ENCODE data around the gene VDAC1.
"Not testable (repeated sequence)": the region's sequence is repeated elsewhere in the genome, so short reads cannot be mapped to it uniquely, and the experiment has no call there.

Gene VDAC1

DNA sequence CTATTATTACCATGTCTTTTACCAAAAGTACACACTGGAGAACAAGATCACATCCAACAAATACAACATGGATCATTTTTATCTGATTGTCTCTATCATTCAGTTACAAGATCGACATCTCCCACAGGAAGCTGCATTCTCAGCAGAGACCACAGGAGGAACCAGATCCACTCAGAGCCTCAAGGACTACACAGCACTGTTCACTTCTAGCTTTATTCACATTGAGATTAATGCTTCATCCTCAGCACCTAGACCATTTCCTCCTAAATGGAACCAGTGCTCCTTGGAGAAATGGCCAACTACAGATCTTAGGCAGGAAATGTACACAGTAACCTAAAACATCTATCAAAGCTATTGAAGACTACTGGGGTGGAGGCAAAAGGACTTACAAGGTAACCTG lies 23.1 kb downstream of the VDAC1 start:
- Histone ChIP-seq H3K27me3 (ENCODE audit: control insufficient read depth, insufficient read depth, low read length, poor library complexity, severe bottlenecking) (no peaks in the 10 kb centered on the region), H3K36me3 (ENCODE audit: control insufficient read depth, insufficient read depth, low read length) (peaks cover 12% of the 10 kb centered on the region), H3K27ac (ENCODE audit: insufficient read depth, low read depth, low read length, poor library complexity, severe bottlenecking) (no peak overlapping the region), H3K4me1 (ENCODE audit: control insufficient read depth, insufficient read depth, low read length) (no peaks in the 10 kb centered on the region), H3K4me3 (ENCODE audit: insufficient read depth, low read depth, low read length) (no peak overlapping the region), H3K9me3 (ENCODE audit: control insufficient read depth, low read length) (no peaks in the 10 kb centered on the region)
- WGBS, 2 experiments, result 97% methylated on average over 1 of the region's 1 CpG

DNA sequence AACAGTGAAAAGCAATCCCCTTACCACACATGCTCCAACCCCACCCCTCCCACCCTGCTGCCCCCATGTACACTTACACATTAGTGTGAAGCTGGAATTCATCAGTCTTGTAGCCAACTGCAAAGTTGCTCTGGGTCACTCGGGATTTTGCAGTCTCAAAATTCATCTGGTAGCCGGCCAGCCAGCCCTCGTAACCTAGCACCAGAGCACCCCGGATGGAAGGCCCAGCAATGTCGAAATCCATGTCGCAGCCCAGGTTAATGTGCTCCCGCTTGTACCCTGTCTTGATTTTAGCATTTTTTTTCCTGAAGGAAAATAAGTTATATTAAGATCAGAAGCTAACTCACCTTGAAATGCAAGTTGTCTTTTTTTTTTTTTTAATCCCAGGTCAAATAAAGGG lies 24.1 kb downstream of the VDAC1 start:
- 96% methylated on average over 7 of the region's 7 CpGs for WGBS, 2 experiments
- peaks cover 9% of the 10 kb centered on the region for H3K36me3 ChIP-seq (ENCODE audit: control insufficient read depth, insufficient read depth, low read length)

DNA sequence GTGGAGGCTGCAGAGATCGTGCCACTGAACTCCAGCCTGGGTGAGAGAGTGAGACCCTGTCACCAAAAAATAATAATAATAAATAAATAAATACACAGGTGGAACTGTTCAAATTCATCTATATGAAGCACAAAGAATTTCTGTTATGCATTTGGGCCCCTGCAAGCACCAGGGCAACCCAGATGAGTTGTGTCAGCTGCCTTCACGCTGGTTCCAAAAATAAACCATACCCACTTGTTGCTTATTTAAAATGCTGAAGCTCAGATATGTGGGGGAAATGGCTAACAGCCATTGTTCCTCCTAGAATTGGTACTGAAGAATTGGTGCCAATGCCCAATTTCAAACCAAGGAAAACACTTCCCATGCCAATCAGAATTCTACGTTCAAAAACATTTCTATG lies 25.8 kb downstream of the VDAC1 start:
- H3K4me3 ChIP-seq (ENCODE audit: insufficient read depth, low read depth, low read length), result no peak overlapping the region
- WGBS, 2 experiments, result 100% methylated on average over 1 to 2 of the region's 3 CpGs
- no peaks in the 10 kb centered on the region for H3K4me1 ChIP-seq (ENCODE audit: control insufficient read depth, insufficient read depth, low read length)
- no peaks in the 10 kb centered on the region for H3K9me3 ChIP-seq (ENCODE audit: control insufficient read depth, low read length)
- no peak overlapping the region for H3K27ac ChIP-seq (ENCODE audit: insufficient read depth, low read depth, low read length, poor library complexity, severe bottlenecking)
- peaks cover 9% of the 10 kb centered on the region for H3K36me3 ChIP-seq (ENCODE audit: control insufficient read depth, insufficient read depth, low read length)
- H3K27me3 ChIP-seq (ENCODE audit: control insufficient read depth, insufficient read depth, low read length, poor library complexity, severe bottlenecking), result no peaks in the 10 kb centered on the region

More for the DNA sequence above, 24.1 kb downstream of the VDAC1 start:
- Histone ChIP-seq H3K27me3 (ENCODE audit: control insufficient read depth, insufficient read depth, low read length, poor library complexity, severe bottlenecking) (no peaks in the 10 kb centered on the region), H3K27ac (ENCODE audit: insufficient read depth, low read depth, low read length, poor library complexity, severe bottlenecking) (no peak overlapping the region), H3K9me3 (ENCODE audit: control insufficient read depth, low read length) (no peaks in the 10 kb centered on the region), H3K4me3 (ENCODE audit: insufficient read depth, low read depth, low read length) (no peak overlapping the region), H3K4me1 (ENCODE audit: control insufficient read depth, insufficient read depth, low read length) (no peaks in the 10 kb centered on the region)

DNA sequence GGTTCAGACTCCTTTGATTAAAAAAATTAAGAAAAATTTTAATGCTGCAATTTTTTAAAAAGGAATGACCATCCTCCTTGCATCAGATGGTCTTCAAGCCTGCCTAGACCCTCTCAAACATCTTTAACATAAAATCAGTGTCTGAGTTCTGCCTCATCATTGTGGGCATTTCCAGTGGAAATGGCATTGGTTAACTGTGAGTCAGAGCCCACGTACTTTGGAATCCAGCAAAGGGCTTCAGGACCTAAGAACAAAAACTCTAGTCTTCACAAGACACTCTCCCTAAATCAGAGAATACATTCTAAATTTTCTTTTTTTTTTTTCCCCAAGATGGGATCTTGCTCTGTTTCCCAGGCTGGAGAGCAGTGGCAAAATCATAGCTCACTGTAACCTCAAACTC lies 26.9 kb downstream of the VDAC1 start:
- H3K4me1 ChIP-seq (ENCODE audit: control insufficient read depth, insufficient read depth, low read length), result no peaks in the 10 kb centered on the region
- H3K27ac ChIP-seq (ENCODE audit: insufficient read depth, low read depth, low read length, poor library complexity, severe bottlenecking), result no peak overlapping the region
- H3K36me3 ChIP-seq (ENCODE audit: control insufficient read depth, insufficient read depth, low read length), result peaks cover 14% of the 10 kb centered on the region
- H3K27me3 ChIP-seq (ENCODE audit: control insufficient read depth, insufficient read depth, low read length, poor library complexity, severe bottlenecking), result no peaks in the 10 kb centered on the region
- H3K4me3 ChIP-seq (ENCODE audit: insufficient read depth, low read depth, low read length), result no peak overlapping the region
- 94 to 96% methylated on average over 1 of the region's 1 CpG for WGBS, 2 experiments
- H3K9me3 ChIP-seq (ENCODE audit: control insufficient read depth, low read length), result no peaks in the 10 kb centered on the region

DNA sequence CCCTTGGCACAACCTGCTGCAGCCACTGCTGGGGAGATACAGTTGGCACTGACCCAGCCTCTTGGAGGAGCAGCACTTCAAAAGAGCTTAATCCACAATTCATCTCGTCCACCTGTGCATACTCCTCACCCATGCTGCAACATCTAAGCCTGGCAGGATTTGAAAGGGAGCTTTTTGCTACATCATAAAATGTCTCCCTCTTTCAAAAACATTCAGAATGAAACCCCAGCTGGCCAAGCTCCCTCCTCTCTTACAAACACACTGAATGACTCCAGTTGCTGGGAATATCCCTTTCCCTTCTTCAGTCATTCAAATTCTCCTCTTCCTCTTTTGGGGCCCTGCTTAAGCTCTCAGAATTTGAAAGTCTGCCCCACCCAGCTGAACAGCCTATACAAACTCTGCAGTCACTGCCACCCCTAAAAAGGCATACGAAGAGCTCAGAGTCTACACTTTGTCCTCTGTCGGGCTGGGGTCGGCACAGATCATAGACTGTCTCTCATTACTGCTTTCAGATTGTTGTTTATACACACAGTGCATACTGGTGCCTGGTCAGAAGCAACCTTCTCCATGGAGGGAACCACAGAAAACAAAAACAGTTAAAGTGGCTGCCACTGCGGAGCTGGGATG lies 27.5 kb downstream of the VDAC1 start:
- no peaks in the 10 kb centered on the region for H3K4me1 ChIP-seq (ENCODE audit: control insufficient read depth, insufficient read depth, low read length)
- no peaks in the 10 kb centered on the region for H3K27me3 ChIP-seq (ENCODE audit: control insufficient read depth, insufficient read depth, low read length, poor library complexity, severe bottlenecking)
- H3K27ac ChIP-seq (ENCODE audit: insufficient read depth, low read depth, low read length, poor library complexity, severe bottlenecking), result no peak overlapping the region
- H3K36me3 ChIP-seq (ENCODE audit: control insufficient read depth, insufficient read depth, low read length), result peaks cover 14% of the 10 kb centered on the region
- H3K4me3 ChIP-seq (ENCODE audit: insufficient read depth, low read depth, low read length), result no peak overlapping the region
- no peaks in the 10 kb centered on the region for H3K9me3 ChIP-seq (ENCODE audit: control insufficient read depth, low read length)
- 85 to 90% methylated on average over 5 of the region's 5 CpGs for WGBS, 2 experiments

DNA sequence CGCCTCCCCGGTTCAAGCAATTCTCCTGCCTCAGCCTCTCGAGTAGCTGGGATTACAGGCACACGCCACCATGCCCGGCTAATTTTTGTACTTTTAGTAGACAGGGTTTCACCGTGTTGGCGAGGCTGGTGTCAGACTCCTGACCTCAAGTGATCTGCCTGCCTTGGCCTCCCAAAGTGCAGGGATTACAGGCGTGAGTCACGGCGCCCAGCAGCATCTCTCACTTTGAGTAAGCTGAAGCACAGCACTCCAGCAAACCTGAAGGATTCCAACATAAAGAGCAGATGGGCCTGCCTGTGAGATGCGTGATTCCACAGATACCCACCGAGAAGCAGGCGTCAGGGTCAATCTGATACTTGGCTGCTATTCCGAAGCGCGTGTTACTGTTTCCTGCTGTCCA lies 29.2 kb downstream of the VDAC1 start:
- WGBS, 2 experiments, result 95 to 96% methylated on average over 16 of the region's 16 CpGs
- H3K4me3 ChIP-seq (ENCODE audit: insufficient read depth, low read depth, low read length); H3K9me3 ChIP-seq (ENCODE audit: control insufficient read depth, low read length); H3K4me1 ChIP-seq (ENCODE audit: control insufficient read depth, insufficient read depth, low read length); H3K27me3 ChIP-seq (ENCODE audit: control insufficient read depth, insufficient read depth, low read length, poor library complexity, severe bottlenecking); H3K27ac ChIP-seq (ENCODE audit: insufficient read depth, low read depth, low read length, poor library complexity, severe bottlenecking): not testable (repeated sequence)
- peaks cover 14% of the 10 kb centered on the region for H3K36me3 ChIP-seq (ENCODE audit: control insufficient read depth, insufficient read depth, low read length)

DNA sequence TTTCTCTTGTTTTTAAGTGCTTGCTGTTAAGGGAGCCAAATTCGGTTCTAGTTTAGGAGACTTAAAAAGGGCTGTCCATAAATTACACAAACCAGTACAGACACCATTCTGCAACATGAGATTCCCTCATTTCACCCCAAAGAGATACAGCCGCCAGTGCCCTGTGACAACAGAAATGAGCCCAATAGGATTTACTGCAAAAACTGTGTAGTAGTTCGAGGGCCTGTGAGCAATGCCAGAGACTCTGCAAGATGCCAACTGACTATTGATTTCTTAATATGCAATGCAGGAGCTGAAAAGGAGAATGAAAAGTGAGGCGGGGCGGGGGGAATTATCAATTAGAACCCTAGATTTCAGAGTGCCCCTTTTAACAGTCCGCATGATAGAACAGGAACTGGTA lies 30.6 kb downstream of the VDAC1 start:
- Histone ChIP-seq H3K4me3 (ENCODE audit: insufficient read depth, low read depth, low read length) (no peak overlapping the region), H3K4me1 (ENCODE audit: control insufficient read depth, insufficient read depth, low read length) (no peaks in the 10 kb centered on the region), H3K36me3 (ENCODE audit: control insufficient read depth, insufficient read depth, low read length) (peaks cover 14% of the 10 kb centered on the region), H3K27me3 (ENCODE audit: control insufficient read depth, insufficient read depth, low read length, poor library complexity, severe bottlenecking) (no peaks in the 10 kb centered on the region), H3K27ac (ENCODE audit: insufficient read depth, low read depth, low read length, poor library complexity, severe bottlenecking) (no peak overlapping the region), H3K9me3 (ENCODE audit: control insufficient read depth, low read length) (no peaks in the 10 kb centered on the region)
- WGBS, 2 experiments, result 94% methylated on average over 6 of the region's 6 CpGs

DNA sequence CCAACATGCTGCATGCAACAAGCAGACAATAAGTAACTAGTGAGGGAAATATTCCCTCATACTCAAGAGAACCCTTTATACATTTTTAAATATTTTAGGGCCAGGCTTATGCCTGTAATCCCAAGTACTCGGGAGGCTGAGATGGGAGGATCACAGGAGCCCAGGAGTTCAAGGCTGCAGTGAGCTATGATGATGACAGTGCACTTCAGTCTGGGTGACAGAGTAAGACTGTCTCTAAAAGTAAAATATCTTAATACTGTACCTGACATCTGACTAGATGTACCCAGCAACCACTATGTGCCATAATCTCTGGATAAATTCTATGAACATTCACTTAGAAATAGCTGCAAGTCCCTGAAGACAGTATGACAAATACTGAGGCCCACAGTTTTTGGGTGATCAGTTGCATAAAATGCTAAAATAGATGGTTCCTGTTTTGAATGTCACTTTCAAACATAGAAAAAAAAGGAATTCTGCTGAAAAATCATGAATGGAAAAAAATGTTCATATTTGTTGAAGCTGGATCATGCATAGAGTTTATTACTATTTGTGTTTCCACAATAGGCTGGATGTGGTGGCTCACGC lies 34.4 kb downstream of the VDAC1 start:
- Histone ChIP-seq H3K36me3 (ENCODE audit: control insufficient read depth, insufficient read depth, low read length) (peaks cover 5% of the 10 kb centered on the region), H3K9me3 (ENCODE audit: control insufficient read depth, low read length) (no peaks in the 10 kb centered on the region), H3K4me3 (ENCODE audit: insufficient read depth, low read depth, low read length) (no peak overlapping the region), H3K27me3 (ENCODE audit: control insufficient read depth, insufficient read depth, low read length, poor library complexity, severe bottlenecking) (no peaks in the 10 kb centered on the region), H3K4me1 (ENCODE audit: control insufficient read depth, insufficient read depth, low read length) (peaks cover 7% of the 10 kb centered on the region), H3K27ac (ENCODE audit: insufficient read depth, low read depth, low read length, poor library complexity, severe bottlenecking) (no peak overlapping the region)
- WGBS, 2 experiments, result 94% methylated on average over 2 of the region's 2 CpGs

DNA sequence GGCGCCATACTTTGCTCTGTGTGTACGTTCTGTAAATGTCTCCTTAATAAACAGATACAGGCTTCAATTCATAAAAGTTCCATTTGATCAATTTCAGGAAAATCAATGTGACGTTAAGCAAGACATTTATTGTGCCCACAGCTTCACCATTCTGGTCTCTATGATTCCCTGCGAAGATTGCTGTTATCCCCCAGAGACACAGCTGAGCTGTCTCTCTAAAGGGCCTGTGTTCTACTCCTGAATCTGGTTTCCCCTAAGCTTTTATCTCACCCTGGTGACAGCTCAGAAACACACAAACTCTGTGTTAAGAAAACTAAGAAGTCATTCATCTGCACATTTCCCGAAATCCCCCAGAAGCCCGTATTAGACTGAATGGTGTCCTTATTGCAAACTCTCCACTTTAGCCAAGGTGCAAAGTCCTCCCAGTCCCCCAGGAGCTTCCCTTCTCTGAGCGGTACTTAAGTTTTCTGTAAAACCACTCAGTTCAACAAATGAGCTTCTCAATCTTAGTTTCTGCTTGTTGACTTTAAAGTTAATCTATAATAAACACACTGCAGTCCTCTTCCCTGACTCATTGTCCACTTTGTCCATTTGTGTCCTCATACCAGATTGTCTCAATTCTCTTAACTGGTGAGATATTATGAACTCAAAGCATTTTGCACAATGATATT lies 35.0 kb downstream of the VDAC1 start:
- Histone ChIP-seq H3K27me3 (ENCODE audit: control insufficient read depth, insufficient read depth, low read length, poor library complexity, severe bottlenecking) (no peaks in the 10 kb centered on the region), H3K4me1 (ENCODE audit: control insufficient read depth, insufficient read depth, low read length) (peaks cover 7% of the 10 kb centered on the region), H3K36me3 (ENCODE audit: control insufficient read depth, insufficient read depth, low read length) (peaks cover 5% of the 10 kb centered on the region), H3K4me3 (ENCODE audit: insufficient read depth, low read depth, low read length) (no peak overlapping the region), H3K27ac (ENCODE audit: insufficient read depth, low read depth, low read length, poor library complexity, severe bottlenecking) (no peak overlapping the region), H3K9me3 (ENCODE audit: control insufficient read depth, low read length) (no peaks in the 10 kb centered on the region)
- 95% methylated on average over 7 of the region's 7 CpGs for WGBS, 2 experiments

DNA sequence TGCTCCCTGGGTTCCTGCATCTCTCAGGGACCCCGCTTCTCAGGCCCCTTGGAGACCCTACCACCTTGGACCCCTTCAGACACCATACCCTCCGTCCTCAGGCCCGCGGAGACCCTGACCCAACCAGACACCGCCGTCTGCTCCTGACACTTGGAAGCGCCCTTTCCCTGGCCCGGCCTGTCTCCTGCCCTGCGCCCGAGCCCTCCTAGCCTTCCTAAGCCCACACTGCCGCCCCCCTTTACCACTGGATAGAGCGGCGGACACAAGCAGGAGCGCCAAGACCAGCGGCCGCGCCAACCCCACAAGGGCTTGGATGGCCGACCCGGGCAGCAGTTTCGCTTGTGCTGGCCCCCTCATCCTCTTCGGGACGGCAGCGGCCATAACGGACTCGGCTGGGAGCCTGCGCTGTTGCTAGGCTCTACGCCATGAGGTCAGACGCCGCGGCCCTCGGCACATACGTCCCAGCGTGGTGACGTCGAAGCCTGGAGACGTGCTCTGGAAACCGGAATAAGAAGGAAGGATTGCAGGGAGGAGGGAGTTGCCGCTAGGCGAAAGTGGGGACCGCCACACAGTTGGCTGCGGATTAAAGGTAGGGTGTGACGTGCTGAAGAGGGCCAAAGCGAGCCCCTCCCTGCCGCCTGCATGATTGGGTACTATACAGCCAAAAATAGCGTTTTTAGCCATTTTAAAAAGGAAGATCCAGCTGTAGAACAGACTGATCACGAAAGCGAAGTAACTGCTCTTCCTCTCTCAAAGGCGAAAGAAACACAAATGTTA lies 36.4 kb downstream of the VDAC1 start, which contains the start of gene C5orf15:
Gene C5orf15 (minus strand): TSS at position 422 of the 777 bp plus-strand sequence. CDS start 41 bp downstream, at position 381.
- Histone ChIP-seq H3K4me3 (ENCODE audit: insufficient read depth, low read depth, low read length) (peak within 1 kb of the TSS; percentile 87), H3K4me1 (ENCODE audit: control insufficient read depth, insufficient read depth, low read length) (peaks cover 7% of the 10 kb centered on the region), H3K36me3 (ENCODE audit: control insufficient read depth, insufficient read depth, low read length) (peaks cover 4% of the 10 kb centered on the region), H3K9me3 (ENCODE audit: control insufficient read depth, low read length) (no peaks in the 10 kb centered on the region), H3K27me3 (ENCODE audit: control insufficient read depth, insufficient read depth, low read length, poor library complexity, severe bottlenecking) (no peaks in the 10 kb centered on the region), H3K27ac (ENCODE audit: insufficient read depth, low read depth, low read length, poor library complexity, severe bottlenecking) (peak within 1 kb of the TSS; percentile 75)
- WGBS, 2 experiments, result 3% methylated on average over 48 of the region's 48 CpGs
